GM23248 (cell line): ENCODE data around the gene MMP28. TPM values are rescaled to one million over a fixed set of nuclear protein-coding genes. Genes with fewer than 3 reads are reported as not detected.

Experiments
- DNase-seq: peaks from one replicate; pipeline ENCODE4 v3.0.0-alpha.2; 2015
- H2AFZ ChIP-seq: fragments of 200-600 bp; sonication (generic); 2 replicates; pipeline ENCODE4 v1.6.1; 2016; ENCODE audit warnings: antibody characterized with exemption
- H3F3A ChIP-seq: fragments of 200-600 bp; sonication (generic); 2 replicates; pipeline ENCODE4 v1.6.1; 2016; ENCODE audit warnings: mild to moderate bottlenecking, antibody characterized with exemption, mixed run types; ENCODE audit not compliant: insufficient read depth
- H3K27ac ChIP-seq: fragments of 200-600 bp; sonication (generic); 2 replicates; pipeline ENCODE4 v1.5.1; 2016; ENCODE audit warnings: mild to moderate bottlenecking
- H3K27me3 ChIP-seq: fragments of 200-600 bp; sonication (generic); replicated peaks from 2 replicates; pipeline ENCODE4 v1.6.1; 2016; ENCODE audit warnings: mild to moderate bottlenecking; ENCODE audit not compliant: insufficient read depth
- H3K36me3 ChIP-seq: fragments of 200-600 bp; sonication (generic); 2 replicates; pipeline ENCODE4 v1.6.1; 2016; ENCODE audit warnings: low read depth, mild to moderate bottlenecking
- H3K4me1 ChIP-seq: fragments of 200-600 bp; sonication (generic); 2 replicates; pipeline ENCODE4 v1.6.1; 2016; ENCODE audit warnings: mild to moderate bottlenecking; ENCODE audit not compliant: insufficient read depth
- H3K4me2 ChIP-seq: fragments of 200-600 bp; sonication (generic); one replicate; pipeline ENCODE4 v1.6.1; 2016; ENCODE audit warnings: mild to moderate bottlenecking; ENCODE audit not compliant: unreplicated experiment
- H3K4me3 ChIP-seq: fragments of 200-600 bp; sonication (generic); 2 replicates; pipeline ENCODE4 v1.5.1; 2016; ENCODE audit warnings: mild to moderate bottlenecking
- H3K79me2 ChIP-seq: fragments of 200-600 bp; sonication (generic); 2 replicates; pipeline ENCODE4 v1.6.1; 2016; ENCODE audit warnings: mild to moderate bottlenecking; ENCODE audit not compliant: insufficient read depth
- H3K9ac ChIP-seq: fragments of 200-600 bp; sonication (generic); 2 replicates; pipeline ENCODE4 v1.6.1; 2016; ENCODE audit warnings: mild to moderate bottlenecking
- H3K9me2 ChIP-seq: fragments of 200-600 bp; sonication (generic); 2 replicates; pipeline ENCODE4 v1.6.1; 2016; ENCODE audit warnings: mixed run types, mild to moderate bottlenecking, moderate library complexity; ENCODE audit not compliant: insufficient read depth
- H3K9me3 ChIP-seq: fragments of 200-600 bp; sonication (generic); one replicate; pipeline ENCODE4 v1.6.1; 2017; ENCODE audit warnings: low read depth
- H4K20me1 ChIP-seq: fragments of 200-600 bp; sonication (generic); 2 replicates; pipeline ENCODE4 v1.6.0; 2016; ENCODE audit not compliant: insufficient read depth
- EZH2 ChIP-seq: fragments of 200-600 bp; sonication (generic); IDR thresholded peaks from 2 replicates; pipeline ENCODE4 v1.6.1; 2018; ENCODE audit warnings: antibody characterized with exemption, mild to moderate bottlenecking; ENCODE audit not compliant: insufficient read depth, poor library complexity, severe bottlenecking
- EZH2phosphoT487 ChIP-seq: fragments of 200-600 bp; sonication (generic); IDR thresholded peaks from 2 replicates; pipeline ENCODE4 v1.6.1; 2018; ENCODE audit warnings: antibody characterized with exemption, moderate library complexity, mild to moderate bottlenecking, low read depth; ENCODE audit not compliant: insufficient read depth
- WGBS, 2 experiments: methylation state at CpG; one replicate each; pipeline ENCODE4 v1.1.6; 2015 to 2017; ENCODE audit warnings: low lambda C conversion rate in 2 of 2, low coverage in 1 of 2; ENCODE audit errors: missing lambda C conversion rate in 2 of 2; 5-methylcytosine and 5-hydroxymethylcytosine counted together
- in situ Hi-C: fragments of 300-500 bp; cut with MboI; formaldehyde crosslinking; loops from 2 replicates; pipeline ENCODE4 v1.15.0; 2020
- polyA plus RNA-seq: library from polyadenylated mRNA; unstranded; fragments of >200 nt; fragmentation: Nextera tagmentation; extraction: Ambion mirVana; gene quantifications from 2 replicates; pipeline ENCODE4 v1.2.1, GENCODE V29; 2016
- total RNA-seq: library from RNA; depleted of rRNA; stranded (reverse); fragments of >200 nt; shearing (Covaris generic); gene quantifications from 2 replicates; pipeline ENCODE4 v1.2.3, GENCODE V29; 2014

MMP28 gene
- total and polyA plus RNA-seq, 2 experiments from 2014 or later: not detected

DNA sequence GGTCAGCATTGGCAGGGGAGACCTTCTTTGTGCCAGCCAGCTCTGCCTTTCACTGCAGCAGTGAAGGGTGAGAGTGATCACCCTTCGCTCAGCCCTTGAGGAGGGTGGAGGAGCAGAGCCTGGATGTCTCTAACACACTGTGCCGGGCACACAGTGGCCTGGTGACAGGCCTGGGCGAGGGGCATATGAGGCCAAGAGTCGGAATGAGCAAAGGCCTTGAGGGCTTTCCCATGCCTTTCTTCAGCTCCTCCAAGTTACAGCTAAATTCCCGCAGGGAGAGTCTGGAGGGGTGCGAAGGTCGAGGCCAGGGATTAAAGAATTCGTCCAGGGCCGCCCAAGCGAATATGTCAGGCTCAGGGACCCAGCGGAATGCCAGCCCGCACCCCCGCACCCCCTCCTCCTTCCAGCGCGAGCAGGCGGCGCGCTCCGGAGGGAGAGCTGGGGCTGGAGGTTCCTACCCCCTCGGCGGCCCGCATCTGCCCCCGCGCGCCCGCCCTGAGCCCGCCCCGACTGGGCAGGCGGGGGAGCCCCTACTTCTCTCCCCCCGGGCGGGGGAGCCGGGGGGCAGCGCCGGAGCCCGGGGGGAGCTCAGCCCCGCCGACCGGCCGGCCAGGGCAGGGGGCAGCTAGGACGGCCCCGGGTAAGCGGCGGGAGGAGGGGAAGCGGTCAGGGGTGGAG, 64.1 kb downstream of the MMP28 start, which contains the start of gene RASL10B:
RASL10B (plus strand) TSS at position 401 of the 678 bp plus-strand sequence. CDS start 3,546 bp downstream, outside the sequence.
- no peak for TF ChIP-seq EZH2
- no peak for TF ChIP-seq EZH2phosphoT487
- Histone ChIP-seq H4K20me1 (no peaks in the 10 kb centered on the region), H2AFZ (peak within 1 kb of the TSS; percentile 45), H3K27ac (no peak within 1 kb of the TSS), H3F3A (peaks cover 11% of the 10 kb centered on the region; the same call in 1 of the 2 replicates), H3K9ac (peak within 1 kb of the TSS; percentile 43; the same call in 1 of the 2 replicates), H3K4me2 (peak within 1 kb of the TSS; percentile 85), H3K79me2 (no peaks in the 10 kb centered on the region), H3K4me3 (peak within 1 kb of the TSS; percentile 70), H3K36me3 (no peaks in the 10 kb centered on the region), H3K4me1 (peaks cover 16% of the 10 kb centered on the region), H3K9me3 (no peaks in the 10 kb centered on the region), H3K27me3 (no peaks in the 10 kb centered on the region), H3K9me2 (no peaks in the 10 kb centered on the region)
- in situ Hi-C loops: no loop called here
- WGBS, 2 experiments: 1 to 10% methylated on average over 6 to 42 of the region's 44 CpGs
- peak; percentile 73 for DNase-seq

DNA sequence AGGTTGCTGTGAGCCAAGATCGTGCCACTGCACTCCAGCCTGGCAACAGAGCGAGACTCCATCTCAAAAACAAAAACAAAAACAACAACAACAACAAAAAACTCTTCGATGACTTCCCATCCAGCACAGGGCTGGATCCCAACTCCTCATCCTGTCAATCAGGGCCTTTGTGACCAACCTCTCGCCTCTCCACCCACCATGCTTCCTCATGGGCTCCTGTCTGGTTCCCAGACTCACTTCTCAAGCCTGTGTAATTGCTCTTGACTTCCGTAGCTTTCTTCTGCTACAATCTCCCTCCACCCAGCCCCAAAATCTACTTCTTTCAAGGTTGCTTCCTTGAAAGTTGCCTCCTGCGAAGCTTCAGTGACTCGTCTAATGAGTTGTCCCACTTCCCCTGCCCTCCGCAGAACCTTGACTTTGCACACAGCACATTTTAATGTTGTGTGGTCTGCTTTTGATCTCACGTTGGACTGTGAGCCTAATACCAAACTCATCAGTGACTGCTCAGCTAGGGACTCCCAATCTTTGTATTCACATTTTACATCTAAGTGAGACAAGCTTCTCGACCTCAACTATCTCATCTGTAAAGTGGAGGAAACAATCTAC, 64.9 kb downstream of the MMP28 start:
- no peak for TF ChIP-seq EZH2phosphoT487
- no peak for TF ChIP-seq EZH2
- no peak overlapping the region for H3K27ac ChIP-seq
- no peaks in the 10 kb centered on the region for H4K20me1 ChIP-seq
- no peaks in the 10 kb centered on the region for H3K27me3 ChIP-seq
- H3K79me2 ChIP-seq: no peaks in the 10 kb centered on the region
- no peak overlapping the region for H2AFZ ChIP-seq
- H3F3A ChIP-seq: peaks cover 11% of the 10 kb centered on the region; the same call in 1 of the 2 replicates
- in situ Hi-C loops: no loop called here
- peak overlapping the region; percentile 85 for H3K4me2 ChIP-seq
- peak; percentile 37 for DNase-seq
- H3K4me1 ChIP-seq: peaks cover 22% of the 10 kb centered on the region
- no peak overlapping the region for H3K9ac ChIP-seq
- no peaks in the 10 kb centered on the region for H3K9me3 ChIP-seq
- H3K9me2 ChIP-seq: no peaks in the 10 kb centered on the region
- WGBS, 2 experiments: 65% methylated on average over 10 of the region's 10 CpGs
- no peak overlapping the region for H3K4me3 ChIP-seq
- H3K36me3 ChIP-seq: no peaks in the 10 kb centered on the region

DNA sequence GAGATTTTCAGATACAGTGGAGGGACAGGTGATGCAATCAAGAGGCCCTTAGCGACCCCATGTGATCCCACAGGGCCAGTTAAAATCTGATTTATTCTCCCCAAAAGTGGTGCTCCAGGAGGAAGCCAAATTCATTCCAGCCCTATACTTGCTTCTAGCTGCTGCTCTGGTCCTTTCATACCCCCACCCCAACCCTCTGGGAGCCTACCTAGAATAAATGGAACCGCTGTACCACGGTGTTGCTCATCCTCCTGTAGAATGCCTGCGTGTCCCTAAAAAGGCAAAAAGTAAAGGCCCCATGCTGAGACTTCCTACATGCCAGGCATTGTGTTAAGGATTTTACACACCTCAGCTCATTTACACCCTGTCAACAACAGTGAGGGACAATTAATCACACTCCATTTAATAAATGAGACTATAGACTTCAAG, 66.0 kb downstream of the MMP28 start:
- Histone ChIP-seq H2AFZ (no peak overlapping the region), H3K36me3 (peaks cover 8% of the 10 kb centered on the region; the same call in 1 of the 2 replicates), H4K20me1 (no peaks in the 10 kb centered on the region), H3K27ac (no peak overlapping the region), H3K27me3 (no peaks in the 10 kb centered on the region), H3K4me2 (no peak overlapping the region), H3F3A (peaks cover 11% of the 10 kb centered on the region; the same call in 1 of the 2 replicates), H3K9ac (no peak overlapping the region), H3K9me2 (no peaks in the 10 kb centered on the region), H3K4me3 (no peak overlapping the region), H3K9me3 (no peaks in the 10 kb centered on the region), H3K4me1 (peaks cover 22% of the 10 kb centered on the region), H3K79me2 (no peaks in the 10 kb centered on the region)
- in situ Hi-C loops: no loop called here
- 72 to 76% methylated on average over 4 of the region's 4 CpGs for WGBS, 2 experiments
- TF ChIP-seq EZH2phosphoT487 (no peak), EZH2 (no peak)
- DNase-seq: no peak

DNA sequence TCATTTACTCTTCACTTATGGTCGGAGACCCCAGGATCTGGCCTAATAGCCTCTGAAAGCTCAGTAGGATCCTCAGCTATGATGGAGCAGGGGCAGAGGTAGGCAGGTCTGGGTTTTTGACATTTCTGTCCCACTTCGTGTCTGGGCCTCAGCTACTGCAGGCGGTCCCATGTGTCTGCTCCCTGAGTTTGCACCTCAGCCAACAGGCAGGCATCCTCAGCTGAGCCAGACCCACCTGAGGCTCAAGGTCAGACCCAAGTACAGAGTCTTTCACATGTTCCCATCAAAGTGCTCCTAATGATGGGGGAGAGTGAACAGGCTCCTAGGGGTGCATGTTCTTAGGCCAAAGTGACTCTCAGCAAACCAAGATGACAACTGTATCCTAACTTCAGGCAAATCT, 66.9 kb downstream of the MMP28 start:
- 69 to 70% methylated on average over 3 of the region's 3 CpGs for WGBS, 2 experiments
- no peaks in the 10 kb centered on the region for H4K20me1 ChIP-seq
- in situ Hi-C loops: no loop called here

More for the DNA sequence above, 66.9 kb downstream of the MMP28 start:
- Histone ChIP-seq H3K9me3 (no peaks in the 10 kb centered on the region), H3F3A (peaks cover 11% of the 10 kb centered on the region; the same call in 1 of the 2 replicates), H3K4me3 (no peak overlapping the region), H3K4me1 (peaks cover 22% of the 10 kb centered on the region), H3K4me2 (no peak overlapping the region), H3K27me3 (no peaks in the 10 kb centered on the region), H3K36me3 (peaks cover 17% of the 10 kb centered on the region; the same call in 1 of the 2 replicates), H2AFZ (no peak overlapping the region), H3K79me2 (no peaks in the 10 kb centered on the region), H3K9ac (no peak overlapping the region), H3K27ac (no peak overlapping the region), H3K9me2 (no peaks in the 10 kb centered on the region)
- DNase-seq: no peak
- TF ChIP-seq EZH2phosphoT487: no peak
- TF ChIP-seq EZH2: no peak
